GM23338 (cell line): ENCODE results near the gene CFAP299. TPM values are rescaled to one million over a fixed set of nuclear protein-coding genes. Genes with fewer than 3 reads are reported as not detected.

Experiments used
- ATAC-seq: fragments of 200-7000 bp; cut with Tn5 transposase; 3 replicates; pipeline ENCODE4 v1.9.1; 2020
- DNase-seq: peaks from one replicate; pipeline ENCODE4 v3.0.0-alpha.2; 2015; ENCODE audit warnings: low spot score
- H2AFZ ChIP-seq: fragments of 200-600 bp; sonication (generic); 2 replicates; pipeline ENCODE4 v1.8.0; 2016; ENCODE audit warnings: antibody characterized with exemption, mild to moderate bottlenecking, moderate library complexity
- H3F3A ChIP-seq: fragments of 200-600 bp; sonication (generic); replicated peaks from 2 replicates; pipeline ENCODE4 v1.8.0; 2017; ENCODE audit warnings: antibody characterized with exemption, mixed run types, low read depth
- H3K27ac ChIP-seq: fragments of 200-600 bp; sonication (generic); 2 replicates; pipeline ENCODE4 v1.6.1; 2016; ENCODE audit warnings: low read depth
- H3K27me3 ChIP-seq: fragments of 200-600 bp; sonication (generic); 2 replicates; pipeline ENCODE4 v1.8.0; 2016; ENCODE audit warnings: mild to moderate bottlenecking, mixed run types, moderate library complexity; ENCODE audit not compliant: insufficient read depth
- H3K36me3 ChIP-seq: fragments of 200-600 bp; sonication (generic); 2 replicates; pipeline ENCODE4 v1.8.0; 2016; ENCODE audit warnings: mild to moderate bottlenecking; ENCODE audit not compliant: insufficient read depth
- H3K4me1 ChIP-seq: fragments of 200-600 bp; sonication (generic); 2 replicates; pipeline ENCODE4 v1.8.0; 2016; ENCODE audit warnings: mild to moderate bottlenecking, moderate library complexity; ENCODE audit not compliant: insufficient read depth
- H3K4me2 ChIP-seq: fragments of 200-600 bp; sonication (generic); 2 replicates; pipeline ENCODE4 v1.7.1; 2017; ENCODE audit warnings: mixed run types
- H3K4me3 ChIP-seq: fragments of 200-600 bp; sonication (generic); 2 replicates; pipeline ENCODE4 v1.6.1; 2016; ENCODE audit warnings: mixed run types
- H3K79me2 ChIP-seq: fragments of 200-600 bp; sonication (generic); replicated peaks from 2 replicates; pipeline ENCODE4 v1.8.0; 2017; ENCODE audit warnings: mild to moderate bottlenecking; ENCODE audit not compliant: insufficient read depth
- H3K9me2 ChIP-seq: fragments of 200-600 bp; sonication (generic); 2 replicates; pipeline ENCODE4 v1.8.0; 2017; ENCODE audit not compliant: insufficient read depth
- H4K20me1 ChIP-seq: fragments of 200-600 bp; sonication (generic); replicated peaks from 2 replicates; pipeline ENCODE4 v1.8.0; 2017; ENCODE audit warnings: mild to moderate bottlenecking; ENCODE audit not compliant: insufficient read depth
- H3K27ac Mint-ChIP-seq: 2 replicates; pipeline ENCODE4 v1.8.0; 2020; ENCODE audit warnings: inconsistent platforms, mild to moderate bottlenecking, moderate library complexity, mixed read lengths
- H3K27me3 Mint-ChIP-seq: 3 replicates; pipeline ENCODE4 v1.8.0; 2022; ENCODE audit warnings: low read depth, mild to moderate bottlenecking, moderate library complexity, mixed read lengths, inconsistent platforms; ENCODE audit not compliant: insufficient read depth, poor library complexity
- H3K36me3 Mint-ChIP-seq: 3 replicates; pipeline ENCODE4 v1.8.0; 2021; ENCODE audit warnings: low read depth, mild to moderate bottlenecking, inconsistent platforms, moderate library complexity, mixed read lengths
- H3K4me1 Mint-ChIP-seq: 3 replicates; pipeline ENCODE4 v1.8.0; 2020; ENCODE audit warnings: mild to moderate bottlenecking, inconsistent platforms, mixed read lengths
- H3K4me3 Mint-ChIP-seq: 3 replicates; pipeline ENCODE4 v1.8.0; 2021; ENCODE audit warnings: moderate library complexity, mild to moderate bottlenecking, inconsistent platforms, mixed read lengths
- H3K9me3 Mint-ChIP-seq: 3 replicates; pipeline ENCODE4 v1.8.0; 2020; ENCODE audit warnings: moderate library complexity, mild to moderate bottlenecking, inconsistent platforms, mixed read lengths
- EZH2 ChIP-seq: fragments of 200-600 bp; sonication (generic); IDR thresholded peaks from one replicate; pipeline ENCODE4 v1.8.0; 2017; ENCODE audit warnings: antibody characterized with exemption, mild to moderate bottlenecking, low read depth; ENCODE audit not compliant: unreplicated experiment
- NANOG ChIP-seq: IDR thresholded peaks from 2 replicates; pipeline ENCODE4 v1.6.1; 2016; ENCODE audit warnings: antibody characterized with exemption, borderline replicate concordance
- REST ChIP-seq: IDR thresholded peaks from one replicate; pipeline ENCODE4 v1.6.1; 2018; ENCODE audit warnings: antibody characterized with exemption; ENCODE audit not compliant: unreplicated experiment
- ZNF114 ChIP-seq: fragments of 250-450 bp; sonication (Bioruptor Pico); IDR thresholded peaks from 2 replicates; pipeline ENCODE4 v1.5.0; 2020; ENCODE audit warnings: mild to moderate bottlenecking, moderate library complexity
- ZNF462 ChIP-seq: fragments of 250-450 bp; sonication (Bioruptor Pico); IDR thresholded peaks from 2 replicates; pipeline ENCODE4 v1.5.0; 2020; ENCODE audit warnings: mild to moderate bottlenecking, moderate library complexity
- polyA plus RNA-seq: library from polyadenylated mRNA; unstranded; fragments of >200 nt; fragmentation: Nextera tagmentation; extraction: Ambion mirVana; gene quantifications from 2 replicates; pipeline ENCODE4 v1.2.1, GENCODE V29; 2016
- total RNA-seq: library from RNA; depleted of rRNA; stranded (reverse); fragments of >200 nt; shearing (Covaris generic); gene quantifications from 2 replicates; pipeline ENCODE4 v1.2.3, GENCODE V29; 2014

Gene CFAP299
- total and polyA plus RNA-seq, 2 experiments from 2014 or later, result not detected

GRCh38 chr4:80507077-80507476 is 171.5 kb downstream of the CFAP299 start (continued):
- no peak for TF ChIP-seq ZNF462 (CRISPR knock-in tag)

- no peaks in the 10 kb centered on the region for H3K4me1 ChIP-seq
- no peak overlapping the region for H3K27ac ChIP-seq
- H2AFZ ChIP-seq, result no peak overlapping the region
- Mint-ChIP-seq H3K4me1 (no peaks in the 10 kb centered on the region), H3K27me3 (no peaks in the 10 kb centered on the region), H3K27ac (no peak overlapping the region), H3K4me3 (no peak overlapping the region), H3K9me3 (no peaks in the 10 kb centered on the region), H3K36me3 (no peaks in the 10 kb centered on the region)
- no peaks in the 10 kb centered on the region for H3K79me2 ChIP-seq
- no peak for ATAC-seq
- no peak overlapping the region for H3K4me3 ChIP-seq
- no peaks in the 10 kb centered on the region for H3F3A ChIP-seq
- no peaks in the 10 kb centered on the region for H3K27me3 ChIP-seq
- no peak overlapping the region for H3K4me2 ChIP-seq
- no peak for DNase-seq
- H3K36me3 ChIP-seq, result no peaks in the 10 kb centered on the region
- no peaks in the 10 kb centered on the region for H4K20me1 ChIP-seq
- 0 out of 2 replicates have a peak, but pooled peaks cover 4% of the 10 kb centered on the region for H3K9me2 ChIP-seq
- TF ChIP-seq ZNF114 (CRISPR knock-in tag) (no peak), NANOG (no peak), ZNF462 (CRISPR knock-in tag) (no peak), EZH2 (no peak), REST (no peak)
These were observed 172.0 kb downstream of the CFAP299 start for GRCh38 chr4:80507507-80507906.
